Adrenal gland (tissue), 12 donors: Measurements from ENCODE around the gene SLC12A4. TPM values are rescaled to one million over a fixed set of nuclear protein-coding genes. Genes with fewer than 3 reads are reported as not detected.

ENCODE experiments used
- DNase-seq, 7 donors: peaks; one replicate each; pipeline ENCODE4 v3.0.0-alpha.2; 2019 to 2020
- H3K27ac ChIP-seq, 5 donors: fragments of 200-600 bp; sonication (generic) in 4 of 5; 1 replicate in 3 of 5; 2 replicates in 2 of 5; pipeline versions ENCODE4 v1.5.1 to v1.8.0; 2016 to 2020; ENCODE audit warnings: mild to moderate bottlenecking in 1 of 5
- H3K27me3 ChIP-seq: fragments of 200-600 bp; 2 replicates; pipeline ENCODE4 v1.8.0; 2021
- H3K36me3 ChIP-seq, 2 donors: fragments of 200-600 bp; replicated peaks in 1 of 2; 1 replicate in 1 of 2; 2 replicates in 1 of 2; pipeline versions ENCODE4 v1.5.1 to v1.8.0; 2018 to 2022
- H3K4me1 ChIP-seq, 2 donors: fragments of 200-600 bp; replicated peaks in 1 of 2; 1 replicate in 1 of 2; 2 replicates in 1 of 2; pipeline versions ENCODE4 v1.5.1 to v1.8.0; 2018 to 2021
- H3K4me3 ChIP-seq, 4 donors: fragments of 200-600 bp; sonication (generic) in 3 of 4; one replicate each; pipeline ENCODE4 v1.5.1; 2016 to 2018
- H3K9me3 ChIP-seq, 3 donors: fragments of 200-600 bp; sonication (generic) in 1 of 3; replicated peaks in 1 of 3; 1 replicate in 2 of 3; 2 replicates in 1 of 3; pipeline versions ENCODE4 v1.5.1 to v1.8.0; 2016 to 2021
- CTCF ChIP-seq, 6 experiments: fragments of 450-650 bp in 4 of 6; fragments of 200-600 bp in 2 of 6; sonication (generic) in 1 of 6; IDR thresholded peaks; 1 replicate in 5 of 6; 2 replicates in 1 of 6; pipeline versions ENCODE4 v1.5.1 to v1.8.0; 2016 to 2021; ENCODE audit warnings: antibody characterized with exemption in 6 of 6, mild to moderate bottlenecking in 2 of 6, moderate library complexity in 1 of 6
- POLR2A ChIP-seq, 2 donors: fragments of 450-650 bp; IDR thresholded peaks; one replicate each; pipeline ENCODE4 v1.6.1; 2017; ENCODE audit warnings: antibody characterized with exemption in 2 of 2, mild to moderate bottlenecking in 2 of 2, moderate library complexity in 1 of 2
- WGBS, 4 donors: extraction: QIAGEN DNeasy Blood & Tissue Kit in 2 of 4; methylation state at CpG; one replicate each; pipeline versions ENCODE4 v1.1.5 to v1.1.7; 2013 to 2017; 5-methylcytosine and 5-hydroxymethylcytosine counted together
- intact Hi-C, 2 donors: fragments of 100-400 bp; cut with DNase I; formaldehyde crosslinking; loops; one replicate each; pipeline versions ENCODE4 v1.14.1 to v1.15.0; 2022 to 2023
- polyA plus RNA-seq, 3 donors: library from polyadenylated mRNA; stranded (reverse); fragments of 200-250 nt in 2 of 3; fragments of 350-450 nt in 1 of 3; fragmentation: Illumina TruSeq in 1 of 3; extraction: RNeasy Lipid Tissue Mini Kit (QIAGEN cat#74804) in 1 of 3; gene quantifications; one replicate each; pipeline ENCODE4 v1.2.3, GENCODE V29; 2013 to 2014
- total RNA-seq, 9 donors: library from RNA; depleted of rRNA in 4 of 9; stranded (reverse); fragments of >200 nt in 4 of 9; fragments of 120-200 nt in 1 of 9; fragmentation: NEBNext Ultra II Directional in 1 of 9; extraction: Animal tissue kit (Norgen Biotek cat#: 25700) in 1 of 9; gene quantifications; one replicate each; pipeline versions ENCODE4 v1.1.0 to v1.2.4, GENCODE V29; 2013 to 2023
- donor health status: healthy with polysubstance abuse.
- donor health status: Bipolar disorder and iron deficiency.
- donor health status: DM: yes; HTN: yes; CAD: no.
- donor health status: DM: no; HTN: no; CAD: no.
- donor health status: DM: no; HTN: no; CAD: no.
- donor health status: DM: yes; HTN: yes; CAD: no.

Gene SLC12A4
- total and polyA plus RNA-seq, 12 donors: 15.4 to 111 (median 72.7) TPM

- H3K4me3 ChIP-seq: no peak overlapping the region
- WGBS, 4 donors: 58 to 78% (median 69%) methylated on average over 16 to 32 of the region's 32 CpGs
- DNase-seq: peak in 2 of 7 donors; percentile 66 to 69
- no peaks in the 10 kb centered on the region for H3K27me3 ChIP-seq
- H3K9me3 ChIP-seq: no peaks in the 10 kb centered on the region
- intact Hi-C loops: no loop called here
- H3K27ac ChIP-seq: peak overlapping the region in 2 of 5 donors; percentile 31 to 55
- no peak for TF ChIP-seq POLR2A (IDR thresholded peaks at IDR 0.05)
- TF ChIP-seq CTCF (IDR thresholded peaks at IDR 0.05): no peak
- H3K4me1 ChIP-seq: peaks cover 33 to 64% of the 10 kb centered on the region in 2 donors
- H3K36me3 ChIP-seq: peaks cover 0 to 42% of the 10 kb centered on the region in 2 donors
These were observed 4.6 kb downstream of the SLC12A4 start for GRCh38 chr16:67963662-67964321.

- WGBS, 4 donors: 63 to 76% (median 72%) methylated on average over 2 of the region's 2 CpGs
- H3K4me1 ChIP-seq: peaks cover 33 to 64% of the 10 kb centered on the region in 2 donors
- no peak for DNase-seq
These were observed 5.2 kb downstream of the SLC12A4 start for GRCh38 chr16:67963292-67963661.

GRCh38 chr16:67962135-67962534 is 6.3 kb downstream of the SLC12A4 start:
- Histone ChIP-seq H3K36me3 (peaks cover 0 to 57% of the 10 kb centered on the region in 2 donors), H3K4me1 (peaks cover 29 to 59% of the 10 kb centered on the region in 2 donors), H3K27ac (peak overlapping the region in 3 of 5 donors; percentile 2 to 84 (median 43)), H3K27me3 (no peaks in the 10 kb centered on the region), H3K4me3 (no peak overlapping the region), H3K9me3 (no peaks in the 10 kb centered on the region)
- no peak for DNase-seq
- TF ChIP-seq POLR2A (IDR thresholded peaks at IDR 0.05) (no peak), CTCF (IDR thresholded peaks at IDR 0.05) (no peak)
- intact Hi-C loops: no loop called here
- WGBS, 4 donors: 91 to 95% (median 92%) methylated on average over 5 to 8 of the region's 8 CpGs

More at GRCh38 chr16:67963292-67963661, 5.2 kb downstream of the SLC12A4 start:
- peaks cover 0 to 46% of the 10 kb centered on the region in 2 donors for H3K36me3 ChIP-seq
- H3K27ac ChIP-seq: peak overlapping the region in 2 of 5 donors; percentile 31 to 55
- H3K27me3 ChIP-seq: no peaks in the 10 kb centered on the region
- H3K4me3 ChIP-seq: no peak overlapping the region
- intact Hi-C loops: no loop called here
- TF ChIP-seq POLR2A (IDR thresholded peaks at IDR 0.05): no peak
- no peak for TF ChIP-seq CTCF (IDR thresholded peaks at IDR 0.05)
- no peaks in the 10 kb centered on the region for H3K9me3 ChIP-seq

- H3K4me1 ChIP-seq: peaks cover 23 to 53% of the 10 kb centered on the region in 2 donors
- 67 to 88% (median 81%) methylated on average over 6 to 13 of the region's 13 CpGs for WGBS, 4 donors
- H3K36me3 ChIP-seq: peaks cover 0 to 57% of the 10 kb centered on the region in 2 donors
- H3K27ac ChIP-seq: peak overlapping the region in 3 of 5 donors; percentile 2 to 84 (median 43)
- no peaks in the 10 kb centered on the region for H3K27me3 ChIP-seq
- TF ChIP-seq POLR2A (IDR thresholded peaks at IDR 0.05) (no peak), CTCF (IDR thresholded peaks at IDR 0.05) (no peak)
- H3K9me3 ChIP-seq: no peaks in the 10 kb centered on the region
- H3K4me3 ChIP-seq: no peak overlapping the region
- DNase-seq: peak in 2 of 7 donors; percentile 70 to 92
- intact Hi-C loops: no loop called here
These were observed 6.9 kb downstream of the SLC12A4 start for GRCh38 chr16:67961551-67961957.
